ENCODE data around the gene VASH2.

The VASH2 gene

DNA sequence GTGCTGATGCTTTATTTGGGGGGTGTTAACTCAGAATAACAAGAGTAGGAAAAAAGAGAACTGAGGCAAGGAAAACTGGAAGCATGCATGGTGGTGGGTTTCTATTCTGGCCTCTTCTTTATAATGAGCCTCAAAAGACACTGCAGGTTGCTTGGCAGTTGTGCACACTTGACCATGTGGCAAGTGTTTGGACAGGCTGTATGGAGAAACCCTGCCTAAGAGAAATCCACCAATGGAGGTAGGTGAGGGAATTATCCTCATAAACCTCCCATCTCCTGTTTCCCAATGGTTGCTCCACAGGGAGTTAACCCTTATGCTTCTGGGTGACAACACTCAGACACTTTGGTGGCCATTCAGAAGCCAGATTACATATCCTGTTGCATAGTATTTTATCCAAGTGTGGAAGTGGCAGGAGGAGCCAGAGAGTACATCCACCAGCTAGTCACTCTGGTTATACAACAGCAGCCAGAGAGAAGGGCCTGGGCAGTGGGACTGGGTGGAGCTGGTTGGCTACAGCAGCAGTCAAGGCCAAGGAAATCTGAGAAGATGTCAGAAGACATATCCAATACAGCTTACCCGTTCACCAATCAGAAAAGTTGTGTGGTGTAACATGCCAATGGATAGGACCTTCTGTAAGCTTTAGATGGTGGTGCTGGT, 16.4 kb upstream of the VASH2 start:
- no peaks in the 10 kb centered on the region for H3K9me3 ChIP-seq (ENCODE audit: low read length)
- TF ChIP-seq, protein P1, sequence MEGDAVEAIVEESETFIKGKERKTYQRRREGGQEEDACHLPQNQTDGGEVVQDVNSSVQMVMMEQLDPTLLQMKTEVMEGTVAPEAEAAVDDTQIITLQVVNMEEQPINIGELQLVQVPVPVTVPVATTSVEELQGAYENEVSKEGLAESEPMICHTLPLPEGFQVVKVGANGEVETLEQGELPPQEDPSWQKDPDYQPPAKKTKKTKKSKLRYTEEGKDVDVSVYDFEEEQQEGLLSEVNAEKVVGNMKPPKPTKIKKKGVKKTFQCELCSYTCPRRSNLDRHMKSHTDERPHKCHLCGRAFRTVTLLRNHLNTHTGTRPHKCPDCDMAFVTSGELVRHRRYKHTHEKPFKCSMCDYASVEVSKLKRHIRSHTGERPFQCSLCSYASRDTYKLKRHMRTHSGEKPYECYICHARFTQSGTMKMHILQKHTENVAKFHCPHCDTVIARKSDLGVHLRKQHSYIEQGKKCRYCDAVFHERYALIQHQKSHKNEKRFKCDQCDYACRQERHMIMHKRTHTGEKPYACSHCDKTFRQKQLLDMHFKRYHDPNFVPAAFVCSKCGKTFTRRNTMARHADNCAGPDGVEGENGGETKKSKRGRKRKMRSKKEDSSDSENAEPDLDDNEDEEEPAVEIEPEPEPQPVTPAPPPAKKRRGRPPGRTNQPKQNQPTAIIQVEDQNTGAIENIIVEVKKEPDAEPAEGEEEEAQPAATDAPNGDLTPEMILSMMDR (IDR thresholded peaks at IDR 0.05; ENCODE audit: low read length), result no peak
- no peak for TF ChIP-seq EZH2 (IDR thresholded peaks at IDR 0.05; ENCODE audit: borderline replicate concordance, low read length)
- H3K4me3 ChIP-seq (ENCODE audit: low read depth, low read length, poor library complexity, severe bottlenecking), result no peak overlapping the region
- H3K79me2 ChIP-seq (ENCODE audit: insufficient read depth, low read length), result no peaks in the 10 kb centered on the region
- no peak overlapping the region for H3K27ac ChIP-seq (ENCODE audit: low read depth, low read length, poor library complexity, severe bottlenecking)
- H2AFZ ChIP-seq (ENCODE audit: low read length), result no peak overlapping the region
- H3K36me3 ChIP-seq (ENCODE audit: insufficient read depth, low read length), result no peaks in the 10 kb centered on the region
- no peak overlapping the region for H3K9ac ChIP-seq (ENCODE audit: low read length)
- no peaks in the 10 kb centered on the region for H3K9me2 ChIP-seq (ENCODE audit: low read depth, low read length)
- H3K27me3 ChIP-seq (ENCODE audit: insufficient read depth, low read length), result peaks cover 4% of the 10 kb centered on the region; the same call in 1 of the 2 replicates
- H4K20me1 ChIP-seq (ENCODE audit: insufficient read depth, low read length), result no peaks in the 10 kb centered on the region
- H3K4me2 ChIP-seq (ENCODE audit: low read length), result no peak overlapping the region
- H3K4me1 ChIP-seq (ENCODE audit: insufficient read depth, low read length, severe bottlenecking), result no peaks in the 10 kb centered on the region
- no peaks in the 10 kb centered on the region for H3F3A ChIP-seq (ENCODE audit: insufficient read depth, low read length)

DNA sequence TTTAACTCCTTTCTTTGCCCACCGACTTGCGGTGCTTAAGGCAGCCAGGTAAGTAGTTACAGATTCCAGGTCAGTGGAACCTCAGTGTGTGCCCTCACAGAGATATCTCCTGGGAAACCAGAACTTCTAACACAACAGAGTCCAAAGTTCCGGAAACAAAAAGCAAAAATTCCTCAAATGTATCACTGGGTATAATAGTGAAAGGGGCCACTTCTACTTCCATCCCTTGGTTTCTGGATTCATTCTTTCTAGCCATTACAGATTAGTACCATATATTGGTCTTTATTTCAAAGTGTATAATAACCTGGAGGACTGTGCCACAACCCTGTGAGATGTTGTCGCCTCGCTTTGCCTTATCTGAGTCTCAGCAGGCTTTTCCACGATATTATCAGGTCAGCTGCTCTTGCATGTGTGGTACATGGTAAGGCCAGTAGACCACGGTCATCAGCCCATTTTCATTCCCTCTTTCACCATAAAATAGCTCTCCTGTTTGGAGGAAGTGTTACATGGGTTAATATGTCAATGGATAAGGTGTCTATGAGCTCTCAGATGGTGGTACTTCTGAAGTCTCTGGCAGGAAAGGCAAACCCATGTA, 14.9 kb upstream of the VASH2 start:
- no peaks in the 10 kb centered on the region for H3K79me2 ChIP-seq (ENCODE audit: insufficient read depth, low read length)
- H3K27me3 ChIP-seq (ENCODE audit: insufficient read depth, low read length), result peaks cover 4% of the 10 kb centered on the region; the same call in 1 of the 2 replicates
- H3K27ac ChIP-seq (ENCODE audit: low read depth, low read length, poor library complexity, severe bottlenecking), result no peak overlapping the region
- no peaks in the 10 kb centered on the region for H3K36me3 ChIP-seq (ENCODE audit: insufficient read depth, low read length)
- H3K4me1 ChIP-seq (ENCODE audit: insufficient read depth, low read length, severe bottlenecking), result no peaks in the 10 kb centered on the region
- H3K9ac ChIP-seq (ENCODE audit: low read length), result no peak overlapping the region
- H3F3A ChIP-seq (ENCODE audit: insufficient read depth, low read length), result no peaks in the 10 kb centered on the region
- no peaks in the 10 kb centered on the region for H3K9me3 ChIP-seq (ENCODE audit: low read length)
- H2AFZ ChIP-seq (ENCODE audit: low read length), result no peak overlapping the region
- no peak overlapping the region for H3K4me3 ChIP-seq (ENCODE audit: low read depth, low read length, poor library complexity, severe bottlenecking)
- no peak overlapping the region for H3K4me2 ChIP-seq (ENCODE audit: low read length)
- H3K9me2 ChIP-seq (ENCODE audit: low read depth, low read length), result no peaks in the 10 kb centered on the region
- TF ChIP-seq, protein P1 (IDR thresholded peaks at IDR 0.05; ENCODE audit: low read length), result no peak
- TF ChIP-seq EZH2 (IDR thresholded peaks at IDR 0.05; ENCODE audit: borderline replicate concordance, low read length), result no peak
- H4K20me1 ChIP-seq (ENCODE audit: insufficient read depth, low read length), result no peaks in the 10 kb centered on the region

GRCh38 chr1:212937034-212937433, 13.3 kb upstream of the VASH2 start:
- no peak overlapping the region for H3K4me2 ChIP-seq (ENCODE audit: low read length)
- H4K20me1 ChIP-seq (ENCODE audit: insufficient read depth, low read length), result no peaks in the 10 kb centered on the region
- H3K9me2 ChIP-seq (ENCODE audit: low read depth, low read length), result no peaks in the 10 kb centered on the region
- no peaks in the 10 kb centered on the region for H3K9me3 ChIP-seq (ENCODE audit: low read length)
- H3K9ac ChIP-seq (ENCODE audit: low read length), result no peak overlapping the region
- H3K27me3 ChIP-seq (ENCODE audit: insufficient read depth, low read length), result no peaks in the 10 kb centered on the region; the same call in 1 of the 2 replicates
- H3K4me3 ChIP-seq (ENCODE audit: low read depth, low read length, poor library complexity, severe bottlenecking), result no peak overlapping the region
- no peak for TF ChIP-seq EZH2 (IDR thresholded peaks at IDR 0.05; ENCODE audit: borderline replicate concordance, low read length)
- TF ChIP-seq, protein P1 (IDR thresholded peaks at IDR 0.05; ENCODE audit: low read length), result no peak
- H3K36me3 ChIP-seq (ENCODE audit: insufficient read depth, low read length), result no peaks in the 10 kb centered on the region
- no peak overlapping the region for H3K27ac ChIP-seq (ENCODE audit: low read depth, low read length, poor library complexity, severe bottlenecking)
- no peaks in the 10 kb centered on the region for H3F3A ChIP-seq (ENCODE audit: insufficient read depth, low read length)
- no peaks in the 10 kb centered on the region for H3K79me2 ChIP-seq (ENCODE audit: insufficient read depth, low read length)
- no peak overlapping the region for H2AFZ ChIP-seq (ENCODE audit: low read length)
- no peaks in the 10 kb centered on the region for H3K4me1 ChIP-seq (ENCODE audit: insufficient read depth, low read length, severe bottlenecking)

Data from OCI-LY1 (cell line).